Measurements from ENCODE around the gene SEMA6B.

DNA sequence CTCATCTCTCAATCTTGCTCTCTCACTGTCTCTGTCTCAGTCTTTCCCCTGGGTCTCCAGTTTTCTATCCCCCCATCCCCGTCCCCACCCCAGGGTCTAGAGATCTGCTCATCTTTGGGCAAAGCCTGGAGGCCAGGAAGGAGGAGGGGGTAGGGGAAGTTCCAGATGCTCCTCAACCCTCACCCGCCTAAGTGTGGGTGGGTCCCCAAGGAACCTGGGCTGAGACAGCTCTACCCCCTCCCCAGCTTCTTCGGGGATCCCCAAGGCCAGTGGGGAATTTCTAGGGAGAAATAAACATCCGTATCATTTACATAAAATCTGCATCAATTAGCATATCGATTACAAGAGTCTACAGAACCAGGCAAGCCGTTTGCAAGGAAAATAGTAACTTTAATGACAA, 31.8 kb upstream of the SEMA6B start:
- TF ChIP-seq POLR2AphosphoS5 (IDR thresholded peaks at IDR 0.05; ENCODE audit: low read depth, low read length) (no peak), POLR2A (IDR thresholded peaks at IDR 0.05; ENCODE audit: low read depth, low read length) (no peak), TAF1 (IDR thresholded peaks at IDR 0.05; ENCODE audit: low read depth, low read length) (no peak), PAX5 (IDR thresholded peaks at IDR 0.05; ENCODE audit: insufficient read depth, low read length, severe bottlenecking) (no peak)
